ENCODE data around the gene UGDH. TPM values are rescaled to one million over a fixed set of nuclear protein-coding genes. Genes with fewer than 3 reads are reported as not detected.
A peak's percentile ranks its signal among the peaks of the same experiment; 100 is the strongest.

Gene UGDH
- total RNA-seq, 2 donors from 2014 or later = 12.2 to 34.7 TPM

DNA sequence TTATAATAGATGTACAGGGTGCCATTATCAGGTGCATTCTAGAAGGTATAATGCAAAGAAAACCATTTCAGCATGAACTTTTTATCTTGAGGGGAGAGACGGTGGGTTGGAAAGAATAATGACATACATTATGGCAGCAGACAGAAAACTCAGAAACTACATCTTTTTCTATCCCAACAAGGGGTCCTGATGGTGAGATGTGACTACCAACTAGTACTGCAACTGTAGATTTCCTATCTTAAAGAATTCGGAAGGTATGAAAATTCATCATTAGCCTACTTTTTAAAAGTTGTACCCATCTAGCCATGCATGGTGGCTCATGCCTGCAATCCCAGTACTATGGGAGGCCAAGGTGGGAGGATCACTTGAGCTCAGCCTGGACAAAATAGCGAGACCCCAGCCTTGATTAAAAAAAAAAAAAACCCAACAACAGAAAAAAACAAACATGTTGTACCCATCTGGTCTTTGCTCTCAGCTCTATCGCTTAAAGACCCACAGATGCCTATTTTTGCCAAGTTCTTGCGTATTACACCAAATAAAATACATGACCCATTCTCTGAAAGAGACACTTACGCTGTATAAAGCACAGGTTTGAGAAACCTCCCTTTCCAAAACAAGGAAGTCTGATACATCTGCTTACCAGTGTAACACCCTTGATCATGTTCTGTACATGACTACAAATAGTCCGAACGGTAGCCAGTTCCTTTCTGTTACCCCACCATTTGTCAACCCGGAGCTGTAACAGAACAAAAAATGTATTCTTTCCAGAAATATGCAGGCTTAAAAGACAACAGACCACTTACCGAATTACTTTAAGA is 70.1 kb downstream of the UGDH start:
- Histone ChIP-seq H3K4me1 (peaks cover 2 to 32% of the 10 kb centered on the region in 2 donors), H3K4me3 (peak overlapping the region in 1 of 2 donors; percentile 68), H3K9me3 (no peaks in the 10 kb centered on the region), H3K36me3 (peaks cover 65% of the 10 kb centered on the region), H3K27me3 (no peaks in the 10 kb centered on the region), H3K27ac (peak overlapping the region; percentile 93 to 95)
- no peak for DNase-seq (ENCODE audit: low spot score)
- TF ChIP-seq, protein P1, sequence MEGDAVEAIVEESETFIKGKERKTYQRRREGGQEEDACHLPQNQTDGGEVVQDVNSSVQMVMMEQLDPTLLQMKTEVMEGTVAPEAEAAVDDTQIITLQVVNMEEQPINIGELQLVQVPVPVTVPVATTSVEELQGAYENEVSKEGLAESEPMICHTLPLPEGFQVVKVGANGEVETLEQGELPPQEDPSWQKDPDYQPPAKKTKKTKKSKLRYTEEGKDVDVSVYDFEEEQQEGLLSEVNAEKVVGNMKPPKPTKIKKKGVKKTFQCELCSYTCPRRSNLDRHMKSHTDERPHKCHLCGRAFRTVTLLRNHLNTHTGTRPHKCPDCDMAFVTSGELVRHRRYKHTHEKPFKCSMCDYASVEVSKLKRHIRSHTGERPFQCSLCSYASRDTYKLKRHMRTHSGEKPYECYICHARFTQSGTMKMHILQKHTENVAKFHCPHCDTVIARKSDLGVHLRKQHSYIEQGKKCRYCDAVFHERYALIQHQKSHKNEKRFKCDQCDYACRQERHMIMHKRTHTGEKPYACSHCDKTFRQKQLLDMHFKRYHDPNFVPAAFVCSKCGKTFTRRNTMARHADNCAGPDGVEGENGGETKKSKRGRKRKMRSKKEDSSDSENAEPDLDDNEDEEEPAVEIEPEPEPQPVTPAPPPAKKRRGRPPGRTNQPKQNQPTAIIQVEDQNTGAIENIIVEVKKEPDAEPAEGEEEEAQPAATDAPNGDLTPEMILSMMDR (IDR thresholded peaks at IDR 0.05) = no peak

DNA sequence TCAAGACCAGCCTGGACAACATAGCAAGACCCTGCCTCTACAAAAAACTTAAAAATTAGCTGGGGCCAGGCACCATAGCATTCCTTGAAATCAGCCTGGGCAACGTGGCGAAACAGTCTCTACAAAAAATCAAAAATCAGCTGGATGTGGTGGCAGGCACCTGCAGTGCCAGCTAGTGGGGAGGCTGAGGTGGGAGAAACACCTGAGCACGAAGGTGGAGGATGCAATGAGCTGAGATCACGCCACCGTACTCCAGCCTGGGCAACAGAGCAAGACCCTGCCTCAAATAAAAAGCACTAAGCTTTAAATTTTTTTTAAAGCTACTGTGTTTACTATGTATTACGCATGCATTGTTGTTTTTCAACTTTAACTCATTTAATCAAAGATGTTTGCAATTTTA is 71.8 kb downstream of the UGDH start:
- TF ChIP-seq, protein P1 (IDR thresholded peaks at IDR 0.05) = no peak
- H3K4me1 ChIP-seq = peaks cover 2 to 32% of the 10 kb centered on the region in 2 donors
- no peaks in the 10 kb centered on the region for H3K27me3 ChIP-seq
- peaks cover 72% of the 10 kb centered on the region for H3K36me3 ChIP-seq
- H3K4me3 ChIP-seq = no peak overlapping the region
- DNase-seq (ENCODE audit: low spot score) = no peak
- no peak overlapping the region for H3K27ac ChIP-seq
- no peaks in the 10 kb centered on the region for H3K9me3 ChIP-seq

DNA sequence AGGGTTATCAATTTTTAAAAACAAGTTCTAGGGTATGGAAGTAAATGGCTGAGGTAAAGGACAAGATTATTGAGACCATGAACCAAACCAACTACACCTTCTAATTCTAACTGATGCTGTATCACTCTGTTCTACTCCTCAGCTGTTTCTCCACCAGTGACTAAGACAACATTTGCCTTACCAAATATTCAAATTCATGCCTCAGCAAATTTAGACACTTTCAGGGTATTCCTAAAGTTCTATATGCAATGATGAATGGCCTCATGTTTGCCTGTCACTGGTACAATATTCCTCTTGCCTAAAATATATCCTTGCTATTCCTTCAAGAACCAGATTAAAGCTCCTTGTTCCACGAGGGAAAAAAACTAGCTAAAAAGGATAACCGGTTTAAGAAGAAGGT is 73.5 kb downstream of the UGDH start:
- H3K4me3 ChIP-seq = no peak overlapping the region
- TF ChIP-seq, protein P1 (IDR thresholded peaks at IDR 0.05) = no peak
- H3K9me3 ChIP-seq = no peaks in the 10 kb centered on the region
- H3K36me3 ChIP-seq = peaks cover 72% of the 10 kb centered on the region
- DNase-seq (ENCODE audit: low spot score) = no peak
- no peaks in the 10 kb centered on the region for H3K27me3 ChIP-seq
- no peak overlapping the region for H3K27ac ChIP-seq
- peaks cover 2 to 25% of the 10 kb centered on the region in 2 donors for H3K4me1 ChIP-seq

DNA sequence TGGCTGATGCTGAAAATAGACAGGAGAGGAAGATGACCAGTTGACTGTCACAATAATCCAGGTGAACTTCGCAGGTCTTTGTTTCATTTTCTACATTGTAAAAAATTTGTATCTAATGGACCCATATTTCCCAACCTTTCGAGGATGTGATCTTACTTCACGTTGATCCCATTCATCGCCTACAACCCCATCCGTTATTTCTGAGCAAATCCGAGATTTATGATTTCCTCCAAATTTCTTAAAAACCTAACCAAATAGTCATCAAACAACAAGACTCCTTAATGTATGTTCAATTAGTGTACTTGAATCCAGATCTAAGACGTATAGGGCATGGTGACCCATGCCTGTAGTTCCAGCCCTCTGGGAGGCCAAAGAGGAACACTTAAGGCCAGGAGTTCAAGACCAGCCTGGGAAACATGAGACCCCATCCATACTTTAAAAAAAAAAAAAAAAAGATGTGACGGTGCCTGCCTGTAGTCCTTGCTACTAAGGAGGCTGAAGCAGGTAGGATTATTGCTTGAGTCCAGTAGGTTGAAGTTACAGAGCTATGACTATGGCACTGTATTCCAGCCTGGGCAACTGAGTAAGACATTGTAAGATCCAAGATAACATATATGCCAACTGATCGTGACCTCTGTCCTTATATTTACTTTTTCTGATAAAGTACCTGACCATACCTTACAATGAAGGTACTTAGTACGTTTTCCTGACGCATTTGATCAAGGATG is 74.2 kb downstream of the UGDH start:
- peaks cover 2 to 24% of the 10 kb centered on the region in 2 donors for H3K4me1 ChIP-seq
- H3K4me3 ChIP-seq = no peak overlapping the region
- DNase-seq (ENCODE audit: low spot score) = no peak
- H3K9me3 ChIP-seq = no peaks in the 10 kb centered on the region
- H3K27ac ChIP-seq = no peak overlapping the region
- TF ChIP-seq, protein P1 (IDR thresholded peaks at IDR 0.05) = no peak
- no peaks in the 10 kb centered on the region for H3K27me3 ChIP-seq
- H3K36me3 ChIP-seq = peaks cover 72% of the 10 kb centered on the region

DNA sequence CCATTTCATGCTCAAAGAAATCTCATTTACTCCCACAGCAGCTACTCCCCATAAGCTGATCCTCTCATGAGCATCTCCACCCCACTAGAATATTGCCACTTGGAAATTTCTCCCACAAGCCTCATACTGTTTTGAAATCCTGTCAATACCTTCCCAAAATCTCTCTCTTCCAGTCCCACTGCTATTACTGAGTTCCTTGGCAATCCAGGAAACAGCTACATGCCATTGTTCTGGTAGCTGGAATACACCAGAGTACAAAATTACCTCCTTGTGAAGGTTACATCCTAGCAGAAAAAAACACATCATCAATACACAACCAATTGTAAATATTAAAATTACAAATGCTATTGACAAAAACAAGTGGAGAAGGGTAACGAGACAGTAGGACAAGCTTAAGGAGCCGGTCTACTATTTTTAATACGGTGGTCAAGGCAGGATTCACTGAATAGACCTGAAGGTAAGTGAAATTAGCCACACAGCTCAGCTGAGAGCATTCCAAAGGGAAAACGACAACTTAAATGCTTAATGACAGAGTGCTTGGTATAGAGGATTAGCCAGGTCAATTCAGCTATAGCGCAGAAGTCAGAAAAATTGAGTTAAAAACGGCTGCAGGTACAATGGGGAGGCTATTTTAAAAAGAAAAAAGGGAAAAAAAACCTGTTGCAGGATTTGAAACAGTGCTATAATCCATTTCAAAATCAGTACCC is 74.9 kb downstream of the UGDH start:
- Histone ChIP-seq H3K4me1 (peaks cover 2 to 21% of the 10 kb centered on the region in 2 donors), H3K4me3 (no peak overlapping the region), H3K27ac (no peak overlapping the region), H3K9me3 (no peaks in the 10 kb centered on the region), H3K27me3 (no peaks in the 10 kb centered on the region), H3K36me3 (peaks cover 66% of the 10 kb centered on the region)
- DNase-seq (ENCODE audit: low spot score) = no peak
- TF ChIP-seq, protein P1 (IDR thresholded peaks at IDR 0.05) = no peak

All from right atrium auricular region (tissue), 2 donors.